NCI-H748 treated with DMSO at 0.1 percent for 48 hours (cell line): ENCODE measurements around the gene RHBDD3.

Experiments used
- DNase-seq: peaks from one replicate; lab custom pipeline; 2025; lab: John Stamatoyannopoulos, UW

The RHBDD3 gene

DNA sequence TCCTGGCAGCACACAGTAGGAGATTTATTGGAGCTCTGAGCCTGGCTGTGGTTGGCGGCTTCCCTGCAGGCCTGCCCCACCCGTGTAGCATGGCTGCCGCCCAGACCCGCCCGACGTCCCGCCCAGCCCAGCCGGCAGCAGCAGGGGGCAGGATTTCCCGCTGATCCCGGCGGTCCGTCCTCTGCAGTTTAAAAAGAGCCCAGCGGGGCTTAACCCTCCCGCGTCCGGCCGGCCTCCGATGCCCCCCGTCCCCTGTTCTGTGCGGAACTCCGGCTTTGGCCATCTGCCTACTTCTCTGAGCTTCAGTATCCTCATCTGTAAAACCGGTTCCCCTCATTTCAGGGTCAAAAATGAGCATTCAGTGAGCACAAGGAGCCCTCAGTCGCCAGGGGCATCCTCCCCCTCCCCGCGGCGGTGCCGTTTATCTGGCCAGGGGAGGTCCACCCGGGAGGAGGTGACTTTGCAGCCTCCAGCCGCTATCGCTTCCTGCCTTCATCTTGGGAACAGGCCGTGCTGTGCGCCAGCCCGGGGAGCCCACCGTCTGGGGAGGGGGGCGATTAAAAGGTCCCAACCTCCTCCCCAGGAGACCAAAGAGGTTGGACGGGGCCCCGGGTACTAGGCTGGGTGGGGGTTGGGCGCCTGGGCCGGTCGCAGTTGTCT, 38.5 kb upstream of the RHBDD3 start, which contains the start of gene GAS2L1:
TSS of gene GAS2L1 (plus strand) at position 476 of the 660 bp plus-strand sequence. CDS start 1,456 bp downstream, outside the sequence.
- DNase-seq = no peak

DNA sequence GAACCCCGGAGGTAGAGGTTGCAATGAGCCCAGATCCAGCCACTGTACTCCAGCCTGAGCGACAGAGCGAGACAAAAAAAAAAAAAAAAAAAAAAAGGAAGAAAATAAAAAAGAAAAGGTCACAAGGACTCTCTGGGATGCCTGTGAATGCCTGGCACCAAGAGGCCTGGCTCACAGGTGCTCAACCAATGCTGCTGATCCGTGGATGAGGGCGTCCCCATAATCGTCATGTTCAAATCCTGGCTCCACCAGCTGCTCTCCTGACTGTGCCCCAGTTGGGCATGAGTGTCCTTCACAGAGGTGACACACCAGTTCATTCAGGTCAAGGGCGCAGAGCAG, 38.0 kb upstream of the RHBDD3 start:
- no peak for DNase-seq

DNA sequence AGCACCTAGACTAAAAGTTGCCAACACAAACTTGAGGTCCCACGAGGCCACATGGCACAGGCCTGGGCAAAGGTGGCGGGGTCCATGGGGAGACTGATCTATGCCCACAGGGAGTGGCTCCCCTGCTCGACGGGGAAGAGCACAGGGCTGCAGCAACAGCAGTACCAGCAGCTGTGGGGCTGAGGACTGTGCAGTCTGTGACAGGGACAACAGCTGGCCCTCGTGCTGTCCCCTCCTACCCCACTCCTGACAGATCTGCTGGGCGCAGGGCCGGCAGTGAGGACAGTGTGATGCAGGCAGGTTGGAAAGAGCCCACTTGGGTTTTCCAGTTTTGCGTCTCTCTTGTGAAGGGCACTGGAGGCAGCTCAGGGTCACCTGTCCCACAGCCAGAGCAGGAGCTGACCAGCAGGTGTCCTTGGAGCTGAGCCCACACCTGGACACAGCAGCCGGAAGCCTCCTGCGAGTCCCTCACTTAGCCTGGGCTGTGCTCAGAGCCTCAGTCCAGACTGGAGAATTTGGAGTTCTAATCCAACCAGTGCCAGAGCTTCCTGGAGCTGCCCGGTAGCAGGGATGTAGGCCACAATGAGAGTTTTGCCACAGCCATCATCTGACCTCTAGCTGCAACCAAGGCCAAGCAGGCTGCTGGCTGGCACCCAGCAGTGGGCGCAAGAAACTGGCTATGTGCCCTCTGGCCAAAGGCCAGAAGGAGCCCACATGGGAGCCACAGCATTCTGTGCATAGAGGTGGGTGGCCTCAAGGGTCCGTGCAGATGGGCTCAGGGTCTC, 35.1 kb upstream of the RHBDD3 start:
- DNase-seq = no peak

DNA sequence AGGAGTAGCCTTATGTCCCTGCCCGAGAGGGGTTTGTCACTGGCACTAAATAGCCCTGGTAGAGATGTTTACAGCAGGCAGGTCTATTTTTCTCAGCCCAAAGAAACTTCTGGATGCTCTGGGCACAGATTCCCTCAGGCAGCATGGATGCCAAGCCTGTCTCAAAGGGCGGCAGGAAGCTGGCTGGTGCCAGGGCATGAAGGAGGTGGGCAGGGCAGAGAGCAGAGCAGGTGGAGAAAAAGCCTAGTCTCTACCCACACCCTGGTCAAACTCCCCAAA, 34.6 kb upstream of the RHBDD3 start:
- DNase-seq = no peak

DNA sequence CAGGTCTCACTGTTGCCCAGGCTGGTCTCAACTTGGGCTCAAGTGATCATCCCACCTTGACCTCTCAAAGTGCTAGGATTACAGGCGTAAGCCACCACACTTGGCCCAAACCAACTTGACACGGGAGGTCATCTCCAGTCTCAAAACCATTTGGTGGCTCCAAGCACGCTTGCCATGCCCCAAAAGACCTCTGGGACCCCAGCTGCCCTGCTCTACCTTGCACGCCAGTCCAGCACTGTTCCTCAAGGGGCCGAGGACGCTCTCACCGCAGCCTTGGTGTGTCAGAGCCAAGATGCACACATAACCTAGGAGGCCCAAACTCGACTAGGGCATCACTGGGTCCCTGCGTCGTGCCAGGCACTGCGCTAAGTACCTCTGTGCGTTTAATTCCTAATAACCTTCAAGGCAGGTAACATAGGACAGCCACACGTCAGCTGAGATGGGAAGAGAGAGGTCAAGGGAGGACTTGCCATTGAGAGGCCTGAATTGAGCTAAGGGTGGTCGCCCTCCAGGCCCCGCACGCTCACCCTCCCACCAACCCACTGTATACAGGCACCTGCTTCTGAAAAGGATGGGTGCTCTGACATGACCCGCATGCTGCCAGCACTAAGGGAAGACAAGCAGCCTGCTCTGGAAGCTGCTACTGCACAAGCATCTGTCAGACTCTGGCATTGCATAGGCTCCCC, 34.1 kb upstream of the RHBDD3 start:
- no peak for DNase-seq

DNA sequence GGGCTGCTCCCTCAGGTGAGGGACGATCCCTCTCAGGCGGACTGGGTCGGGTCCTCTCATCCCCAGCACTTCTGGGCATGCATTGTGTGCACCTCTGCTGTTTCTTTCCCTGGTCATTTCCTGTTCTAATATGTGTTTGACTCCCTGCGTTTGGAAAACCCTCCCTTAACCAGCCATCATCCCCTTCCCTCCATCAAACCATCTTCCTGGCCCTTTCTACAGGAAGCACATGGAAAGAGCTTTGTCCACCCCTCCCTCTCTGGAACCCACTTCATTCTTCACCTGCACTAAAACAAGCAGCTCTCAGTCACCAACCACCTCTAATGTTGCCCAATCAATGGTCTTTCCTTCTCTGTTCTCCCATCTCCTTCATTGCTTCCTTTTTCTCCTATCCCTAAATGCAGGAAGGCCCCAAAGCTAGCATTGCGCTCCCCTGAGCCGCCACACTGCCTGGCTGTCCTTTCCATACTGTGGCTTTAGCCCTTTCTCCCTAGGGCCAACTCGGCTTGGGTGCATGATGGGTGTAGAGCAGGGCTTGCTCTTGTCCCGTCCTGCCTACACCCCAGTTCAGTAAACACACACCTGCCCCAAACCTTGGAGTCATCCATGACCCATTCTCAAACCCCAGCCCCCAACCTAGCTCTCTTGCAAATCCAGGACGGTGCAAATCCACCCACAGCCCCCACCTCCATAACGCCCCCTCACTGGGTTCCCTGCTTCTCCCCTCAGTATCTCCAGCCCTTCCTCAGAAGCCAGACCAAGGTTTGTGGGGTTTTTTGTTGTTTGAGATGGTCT, 33.2 kb upstream of the RHBDD3 start:
- DNase-seq = no peak

DNA sequence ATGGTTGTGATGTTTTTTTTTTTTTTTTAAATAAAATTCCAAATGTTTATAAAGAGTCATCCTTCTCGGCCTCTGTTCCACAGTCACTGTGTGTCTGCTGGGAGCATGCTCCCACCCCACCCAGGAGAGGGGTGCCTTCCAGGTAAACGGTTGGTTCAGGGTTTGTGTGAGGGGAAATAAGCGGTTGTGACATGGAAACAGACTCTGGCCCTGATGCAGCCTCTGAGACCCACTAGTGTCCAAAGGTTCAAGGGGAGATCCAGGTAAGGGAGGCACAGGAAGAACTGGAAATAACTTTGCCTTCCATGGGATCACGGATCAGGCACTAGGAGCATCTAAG, 32.7 kb upstream of the RHBDD3 start:
- DNase-seq = no peak

DNA sequence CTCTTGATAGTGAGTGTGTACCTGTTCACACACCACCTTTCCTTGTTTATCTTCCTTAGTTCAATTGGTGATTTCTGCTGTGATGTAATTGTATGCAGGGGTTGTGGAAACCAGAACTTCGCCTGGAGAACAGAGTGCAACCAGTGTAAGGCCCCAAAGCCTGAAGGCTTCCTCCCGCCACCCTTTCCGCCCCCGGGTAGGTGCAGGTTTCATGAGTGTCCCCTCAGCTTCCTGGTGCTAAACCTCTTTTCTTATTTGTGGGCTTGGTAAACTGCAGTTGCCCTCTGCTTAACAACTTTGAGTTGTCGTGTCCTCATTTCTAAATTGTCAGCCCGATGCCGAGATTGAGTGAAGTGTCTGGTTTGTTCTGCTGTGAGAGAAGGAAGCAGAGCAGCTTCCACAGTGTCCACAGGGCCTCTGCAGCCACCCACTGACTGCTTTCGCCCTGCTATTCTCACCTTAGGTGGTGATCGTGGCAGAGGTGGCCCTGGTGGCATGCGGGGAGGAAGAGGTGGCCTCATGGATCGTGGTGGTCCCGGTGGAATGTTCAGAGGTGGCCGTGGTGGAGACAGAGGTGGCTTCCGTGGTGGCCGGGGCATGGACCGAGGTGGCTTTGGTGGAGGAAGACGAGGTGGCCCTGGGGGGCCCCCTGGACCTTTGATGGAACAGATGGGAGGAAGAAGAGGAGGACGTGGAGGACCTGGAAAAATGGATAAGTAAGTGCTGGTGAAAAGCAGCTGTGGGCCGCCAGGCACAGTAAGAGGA, 31.5 kb upstream of the RHBDD3 start:
- no peak for DNase-seq

DNA sequence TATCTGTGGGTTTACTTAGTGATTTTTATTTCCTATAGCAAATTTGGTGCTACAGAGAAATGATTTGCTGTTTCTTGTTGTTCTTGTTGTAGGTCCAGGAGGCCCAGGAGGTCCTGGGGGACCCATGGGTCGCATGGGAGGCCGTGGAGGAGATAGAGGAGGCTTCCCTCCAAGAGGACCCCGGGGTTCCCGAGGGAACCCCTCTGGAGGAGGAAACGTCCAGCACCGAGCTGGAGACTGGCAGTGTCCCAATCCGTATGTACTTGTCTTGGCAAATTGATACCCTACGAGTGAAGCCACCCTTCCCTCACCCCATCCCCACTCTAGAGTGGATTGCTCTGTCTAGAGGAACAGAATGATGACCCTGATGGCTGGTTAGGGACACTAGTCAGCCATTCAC, 30.9 kb upstream of the RHBDD3 start:
- DNase-seq = no peak

DNA sequence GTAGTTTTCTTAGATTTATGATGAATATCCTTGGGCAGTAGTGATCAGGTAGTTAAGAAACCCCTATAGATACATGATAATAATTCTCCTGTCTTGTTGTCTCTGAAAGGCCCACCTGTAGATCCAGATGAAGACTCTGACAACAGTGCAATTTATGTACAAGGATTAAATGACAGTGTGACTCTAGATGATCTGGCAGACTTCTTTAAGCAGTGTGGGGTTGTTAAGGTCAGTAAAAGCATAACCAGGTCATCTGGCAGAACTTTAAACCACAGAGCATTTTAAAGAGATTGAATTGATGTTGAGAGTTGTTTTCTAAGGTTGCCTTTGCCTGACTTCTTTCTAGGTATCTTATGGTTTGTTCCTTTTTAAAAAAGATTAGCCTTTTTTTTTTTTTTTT, 24.6 kb upstream of the RHBDD3 start:
- DNase-seq = no peak

DNA sequence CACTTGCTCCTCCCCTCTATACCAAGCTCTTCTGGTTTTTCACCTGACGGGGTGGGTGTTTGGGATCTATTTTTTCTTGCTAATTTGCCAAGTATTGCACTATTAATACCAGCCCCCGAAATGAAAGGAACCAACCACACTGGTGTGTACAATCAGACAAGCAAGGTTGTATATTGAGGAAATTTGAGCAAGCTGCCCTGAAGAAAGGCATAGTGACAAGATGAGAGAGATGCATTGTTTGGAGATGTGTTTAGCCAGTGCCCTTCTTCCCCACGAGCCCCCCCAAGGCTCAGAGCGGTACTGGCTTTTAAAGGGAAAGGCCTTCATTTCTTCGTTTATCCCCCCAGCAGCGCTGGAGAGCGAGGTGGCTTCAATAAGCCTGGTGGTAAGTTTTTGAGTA, 23.4 kb upstream of the RHBDD3 start:
- DNase-seq = no peak

DNA sequence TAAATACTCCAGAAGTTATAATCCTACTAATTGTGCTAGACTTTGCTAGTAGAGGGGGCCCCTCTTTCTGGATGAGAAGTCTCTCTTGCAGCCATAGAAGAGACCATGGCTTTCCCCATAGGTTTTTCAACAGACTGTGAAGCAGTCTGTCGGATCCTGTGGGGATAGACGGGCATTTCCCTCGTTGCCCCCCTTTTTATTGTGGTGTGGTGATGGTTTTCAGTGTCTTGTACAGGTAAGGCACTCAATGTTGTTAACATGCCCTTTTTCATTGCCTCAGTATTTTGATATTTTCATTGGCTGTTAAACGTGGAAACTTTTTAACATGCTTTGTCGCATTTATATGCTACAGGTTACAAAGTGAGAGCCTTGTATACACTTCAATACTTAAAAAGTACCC, 22.3 kb upstream of the RHBDD3 start:
- no peak for DNase-seq

DNA sequence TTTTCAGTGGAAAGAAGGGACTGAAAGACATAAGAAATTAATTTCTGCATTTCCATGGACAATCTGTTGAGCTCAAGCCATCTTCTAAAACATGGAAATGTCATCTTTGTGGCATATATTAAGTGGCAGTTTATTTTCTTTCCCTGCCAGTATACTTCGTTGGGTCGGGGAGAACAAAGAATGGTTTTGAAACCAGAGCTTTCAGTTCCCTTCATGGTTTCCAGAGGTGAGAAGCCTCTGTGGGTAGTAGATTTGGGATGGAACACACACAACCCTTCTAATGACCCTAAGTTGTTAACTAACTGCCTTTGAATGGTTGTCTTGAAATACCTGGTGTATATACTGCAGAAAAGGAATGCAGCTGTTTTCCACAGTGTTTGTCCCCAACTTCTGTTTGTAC, 21.1 kb upstream of the RHBDD3 start:
- DNase-seq = no peak

DNA sequence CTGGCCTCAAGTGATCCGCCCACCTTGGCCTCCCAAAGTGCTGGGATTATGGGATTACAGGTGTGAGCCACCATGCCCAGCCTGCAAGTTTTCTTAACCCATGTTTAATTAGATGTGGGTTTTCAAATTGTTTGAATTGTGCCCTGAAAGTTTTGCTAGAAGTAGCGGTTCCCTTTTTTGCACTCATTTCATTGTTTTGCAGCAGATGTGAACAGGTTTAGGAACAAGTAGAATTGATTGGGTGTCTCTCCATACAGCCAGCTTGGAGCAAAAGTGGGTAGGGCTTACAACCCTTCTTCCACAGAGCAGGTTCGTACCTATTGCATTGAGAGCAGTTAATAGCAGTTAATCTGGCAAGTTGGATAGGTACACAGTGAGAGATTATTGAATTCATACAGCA, 16.4 kb upstream of the RHBDD3 start:
- no peak for DNase-seq

DNA sequence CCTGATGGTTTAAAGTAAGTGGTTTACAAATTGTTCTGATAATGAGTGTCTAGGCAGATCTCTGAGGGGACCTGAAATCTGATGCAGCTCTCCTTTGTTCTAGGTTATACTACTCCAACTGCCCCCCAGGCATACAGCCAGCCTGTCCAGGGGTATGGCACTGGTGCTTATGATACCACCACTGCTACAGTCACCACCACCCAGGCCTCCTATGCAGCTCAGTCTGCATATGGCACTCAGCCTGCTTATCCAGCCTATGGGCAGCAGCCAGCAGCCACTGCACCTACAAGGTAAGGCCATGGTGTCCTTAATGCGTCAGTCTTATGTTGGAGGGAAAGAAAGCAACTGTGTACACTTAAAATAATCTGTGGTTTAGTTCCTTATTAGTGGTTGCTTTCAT, 10.1 kb upstream of the RHBDD3 start:
- no peak for DNase-seq

DNA sequence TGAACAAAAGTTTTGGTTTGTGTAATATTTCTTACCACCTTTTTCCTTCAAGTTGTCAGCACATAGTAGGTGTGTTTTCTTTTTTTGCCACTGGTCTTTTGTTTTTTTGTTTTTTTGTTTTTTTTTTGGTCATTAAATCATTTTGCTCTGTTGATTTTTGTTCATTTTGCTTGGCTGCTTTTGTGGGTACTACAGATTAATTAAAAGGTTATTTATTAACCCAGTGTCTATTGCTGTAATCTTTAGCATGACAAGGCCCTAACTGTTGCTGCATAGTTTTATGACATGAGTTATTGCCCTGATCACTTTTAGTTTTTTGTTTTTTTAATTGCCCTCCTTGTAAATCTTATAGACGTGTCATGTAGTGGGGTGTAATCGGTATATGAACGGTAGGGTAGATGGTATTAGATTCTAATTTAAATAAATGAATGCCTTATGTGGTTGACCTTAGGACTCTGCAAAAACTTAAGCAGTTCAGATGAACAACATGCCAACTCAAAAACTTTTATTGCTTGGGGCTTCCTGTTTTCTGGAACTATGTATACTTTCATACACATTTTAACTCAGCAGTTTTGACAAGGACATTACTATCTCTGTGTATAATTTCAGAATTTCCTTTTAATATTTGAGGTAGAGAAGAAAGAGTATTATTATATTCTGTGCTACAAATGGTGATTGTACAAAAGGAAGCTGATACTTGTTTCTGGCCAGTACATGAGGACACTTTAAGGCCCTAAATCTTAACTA, 8.2 kb upstream of the RHBDD3 start:
- no peak for DNase-seq

DNA sequence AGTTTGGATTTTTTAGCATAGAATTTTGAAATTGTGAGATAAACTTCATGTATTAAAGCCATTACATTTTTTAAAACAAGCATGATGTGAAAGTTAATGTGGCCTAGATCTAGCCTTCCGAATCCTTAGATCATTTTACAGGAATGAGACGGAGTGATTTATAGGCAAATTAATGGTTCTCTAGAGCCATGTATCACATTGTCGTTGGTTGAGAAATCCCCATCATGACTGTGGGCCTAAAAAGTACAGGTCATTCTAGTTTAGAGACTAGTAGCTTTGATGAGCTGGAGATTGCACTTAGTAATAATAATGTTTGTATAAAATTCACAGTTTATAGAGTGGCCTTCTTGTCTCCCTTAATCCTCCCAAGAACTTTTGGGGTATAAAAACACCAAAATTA, 7.4 kb upstream of the RHBDD3 start:
- no peak for DNase-seq

DNA sequence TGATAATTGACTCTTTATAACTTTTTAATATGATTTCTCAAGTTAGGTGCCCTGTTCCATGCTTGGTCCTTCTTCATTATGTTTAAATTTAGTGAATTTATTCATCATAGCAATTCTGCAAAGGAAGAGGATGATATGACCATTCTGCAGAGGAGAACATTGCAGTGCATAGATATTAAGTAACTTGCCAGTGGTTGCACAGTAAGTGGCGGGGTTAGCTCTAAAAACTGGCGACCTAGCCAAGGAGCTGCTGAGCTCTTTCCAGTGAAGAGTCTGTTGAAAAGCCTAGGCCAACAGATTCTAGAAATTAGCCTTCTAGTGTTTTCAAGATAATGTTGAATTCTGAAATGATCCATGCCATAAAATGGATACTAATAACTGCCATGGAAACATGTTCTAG, 4.8 kb upstream of the RHBDD3 start:
- no peak for DNase-seq

DNA sequence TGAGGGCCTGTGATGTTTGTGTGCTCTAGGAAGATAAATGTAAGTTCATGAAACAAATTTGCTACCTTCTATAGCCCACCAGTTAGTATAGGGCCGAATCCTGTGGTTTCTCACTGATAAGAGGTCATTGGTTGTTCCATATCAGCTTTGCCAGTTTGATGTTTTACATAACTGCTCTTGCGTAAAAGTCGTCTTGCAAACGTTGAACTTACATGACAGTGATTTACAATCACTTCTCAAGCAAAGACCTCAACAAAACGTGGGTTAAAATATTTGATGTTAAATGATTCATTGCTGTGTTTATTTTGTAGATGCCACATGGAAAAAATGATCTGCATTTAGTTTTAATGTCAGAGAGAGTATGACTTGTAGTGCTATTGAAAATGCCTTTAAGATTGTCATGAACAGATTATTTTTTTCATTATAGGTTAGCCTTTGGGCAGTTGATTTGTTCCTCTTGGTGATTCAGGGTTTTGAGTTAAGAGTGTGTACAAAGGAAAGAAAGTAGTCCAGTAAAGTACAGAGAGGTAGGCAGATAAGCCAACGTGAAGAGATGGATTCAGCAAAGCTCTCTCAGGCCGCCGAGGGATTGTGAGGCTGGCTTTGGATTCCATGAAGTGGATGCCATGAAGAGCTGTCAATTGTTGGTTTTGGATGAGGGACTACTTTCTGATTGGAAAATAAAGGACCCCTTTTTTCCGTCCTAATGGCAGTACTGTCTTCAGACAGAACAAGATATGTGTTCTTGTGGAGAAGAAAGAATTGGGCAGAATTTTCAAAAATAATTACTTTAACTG, 2.9 kb upstream of the RHBDD3 start:
- DNase-seq = no peak

DNA sequence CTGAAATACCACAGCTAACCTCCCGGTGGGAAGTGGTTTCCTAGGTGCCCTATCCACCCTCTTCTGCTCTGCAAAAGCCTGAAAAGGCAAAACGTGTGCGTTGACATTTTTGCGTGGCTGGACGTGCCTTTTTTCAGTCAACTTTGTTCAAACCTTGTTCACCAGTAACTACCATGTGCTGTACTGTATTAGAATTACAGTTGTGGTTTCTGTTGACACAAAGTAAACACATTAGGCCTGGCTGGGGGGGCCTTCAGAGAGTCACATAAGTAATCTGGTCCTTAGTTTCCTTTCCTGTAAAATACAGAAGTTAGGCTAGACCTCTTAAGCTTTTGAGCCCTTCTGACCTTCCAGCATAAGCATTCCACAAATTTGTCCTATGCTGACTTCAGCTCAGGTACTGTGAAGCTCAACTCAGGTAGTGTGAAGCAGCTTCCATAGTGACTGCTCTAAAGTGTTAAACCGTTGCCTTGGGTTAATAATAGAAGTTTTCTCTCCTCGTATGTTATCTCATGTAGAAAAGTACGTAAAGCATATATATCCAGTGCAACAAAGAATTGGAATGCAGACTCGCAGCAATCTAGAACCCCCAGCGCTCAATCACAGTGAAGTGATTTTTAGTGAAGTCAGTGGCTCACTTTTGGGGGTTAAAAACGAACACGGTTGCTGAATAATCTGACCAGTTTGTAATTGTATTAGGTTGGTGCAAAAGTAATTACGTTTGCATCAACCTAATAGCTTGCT, 2.1 kb upstream of the RHBDD3 start:
- no peak for DNase-seq
